Stimulated activated CD8-positive, alpha-beta memory T cell treated with anti-CD3 and anti-CD28 coated beads, Interleukin-12 subunit alpha, Interleukin-12 subunit beta, amount 100 ng/mL, for 4 hours (primary cell): ENCODE data around the gene HTR2A.

Experiments
- DNase-seq: peaks from one replicate; pipeline ENCODE4 v3.0.0-alpha.2; 2020; ENCODE audit warnings: low read depth

HTR2A gene

GRCh38 chr13:46896341-46897137 lies at the start of gene HTR2A:
Gene HTR2A, minus strand, starts transcription at chr13:46897053. Its CDS starts 1,147 bp downstream, at chr13:46895906.
- DNase-seq: no peak

- no peak for DNase-seq
Observed at GRCh38 chr13:46936525-46936924, 39.7 kb upstream of the HTR2A start.

- DNase-seq: no peak
Observed at GRCh38 chr13:46934749-46935148, 37.9 kb upstream of the HTR2A start.

GRCh38 chr13:46926916-46927590 lies 30.2 kb upstream of the HTR2A start:
- no peak for DNase-seq

GRCh38 chr13:46925486-46925885 lies 28.6 kb upstream of the HTR2A start:
- no peak for DNase-seq

- no peak for DNase-seq
Observed at GRCh38 chr13:46914341-46914740, 17.5 kb upstream of the HTR2A start.

GRCh38 chr13:46913757-46914156 lies 16.9 kb upstream of the HTR2A start:
- DNase-seq: no peak

GRCh38 chr13:46909042-46909441 lies 12.2 kb upstream of the HTR2A start:
- DNase-seq: no peak

GRCh38 chr13:46908501-46908900 lies 11.6 kb upstream of the HTR2A start:
- DNase-seq: no peak

- no peak for DNase-seq
Observed at GRCh38 chr13:46906405-46906804, 9.6 kb upstream of the HTR2A start.

GRCh38 chr13:46905249-46905648 lies 8.4 kb upstream of the HTR2A start:
- DNase-seq: no peak

- no peak for DNase-seq
Observed at GRCh38 chr13:46903748-46904147, 6.9 kb upstream of the HTR2A start.

- DNase-seq: no peak
Observed at GRCh38 chr13:46901721-46902120, 4.9 kb upstream of the HTR2A start.

GRCh38 chr13:46899801-46900200 lies 2.9 kb upstream of the HTR2A start:
- no peak for DNase-seq

GRCh38 chr13:46895381-46895780 lies 1.5 kb downstream of the HTR2A start:
- DNase-seq: no peak

- no peak for DNase-seq
Observed at GRCh38 chr13:46894568-46894967, 2.3 kb downstream of the HTR2A start.

GRCh38 chr13:46893798-46894560 lies 2.9 kb downstream of the HTR2A start:
- DNase-seq: peak; percentile 34

GRCh38 chr13:46893221-46893740 lies 3.6 kb downstream of the HTR2A start:
- DNase-seq: no peak

- DNase-seq: no peak
Observed at GRCh38 chr13:46885018-46885417, 11.8 kb downstream of the HTR2A start.

- DNase-seq: no peak
Observed at GRCh38 chr13:46884531-46884930, 12.3 kb downstream of the HTR2A start.

GRCh38 chr13:46881621-46882020 lies 15.2 kb downstream of the HTR2A start:
- no peak for DNase-seq

- DNase-seq: no peak
Observed at GRCh38 chr13:46874006-46874405, 22.8 kb downstream of the HTR2A start.

- no peak for DNase-seq
Observed at GRCh38 chr13:46871557-46871956, 25.3 kb downstream of the HTR2A start.
